ENCODE measurements around the gene CAMKK1. TPM values are rescaled to one million over a fixed set of nuclear protein-coding genes. Genes with fewer than 3 reads are reported as not detected.

The CAMKK1 gene
- total RNA-seq, 2 donors from 2014 or later = 7.1 to 11.8 TPM

DNA sequence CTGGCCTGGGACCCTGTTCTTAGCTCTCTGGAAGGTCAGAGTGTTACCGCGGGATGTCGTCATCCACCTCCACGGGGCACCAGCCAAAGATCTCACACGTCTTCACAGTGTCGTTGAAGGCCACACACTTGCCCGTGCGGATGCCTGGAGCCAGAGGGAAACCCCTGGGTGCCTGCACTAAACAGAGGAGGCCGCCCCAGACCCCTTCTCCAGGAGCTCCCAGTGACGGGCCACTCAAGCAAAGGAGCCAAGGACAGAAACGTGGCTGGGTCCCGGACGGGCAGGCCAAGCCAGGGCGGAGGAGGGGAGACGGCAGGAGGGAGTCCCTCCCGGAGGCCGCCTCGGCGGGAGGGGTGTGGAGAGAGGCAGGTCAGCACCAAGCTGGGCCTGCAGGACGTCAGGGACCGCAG lies 11.0 kb upstream of the CAMKK1 start:
- DNase-seq (ENCODE audit: low spot score) = no peak
- intact Hi-C loops (cut with DNase I) = no loop called here

GRCh38 chr17:3903051-3903825 lies 10.4 kb upstream of the CAMKK1 start:
- no peak for DNase-seq (ENCODE audit: low spot score)
- intact Hi-C loops (cut with DNase I) = no loop called here

DNA sequence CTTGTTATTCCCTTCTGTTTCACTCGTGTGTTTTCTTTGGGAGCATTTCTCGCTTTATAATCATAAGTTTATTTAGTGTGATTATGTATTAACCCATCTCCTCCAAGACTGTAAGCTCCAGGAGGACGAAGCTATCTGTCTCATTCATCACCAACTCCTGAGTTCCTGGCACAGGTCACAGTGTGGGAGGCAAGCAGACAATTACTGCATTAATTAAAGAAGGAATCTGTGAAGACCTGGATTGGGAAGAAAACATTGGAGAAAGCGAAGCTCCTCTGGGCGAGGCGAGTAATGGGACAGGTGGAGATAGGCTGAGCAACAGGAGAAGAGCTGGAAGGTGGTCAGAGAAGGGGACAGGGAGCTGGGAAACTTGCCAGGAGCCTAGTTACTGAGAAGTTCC lies 7.8 kb upstream of the CAMKK1 start:
- no peak for DNase-seq (ENCODE audit: low spot score)
- intact Hi-C loops (cut with DNase I) = no loop called here

- no peak for DNase-seq (ENCODE audit: low spot score)
- intact Hi-C loops (cut with DNase I) = no loop called here
Observed at GRCh38 chr17:3897731-3898130, 4.9 kb upstream of the CAMKK1 start.

DNA sequence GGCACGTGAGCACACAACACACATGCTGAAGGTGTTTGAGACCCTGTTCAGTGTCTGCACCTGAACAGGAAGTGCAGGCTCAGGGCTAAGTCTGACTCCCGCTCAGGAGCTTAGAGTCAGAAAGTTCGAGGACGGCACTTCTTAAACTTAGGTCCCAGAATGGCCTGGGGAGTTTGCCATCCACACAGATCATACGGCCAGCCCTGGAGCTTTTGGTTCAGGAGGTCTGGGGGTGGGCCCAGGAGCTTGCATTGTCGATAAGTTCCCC lies 4.0 kb upstream of the CAMKK1 start:
- intact Hi-C loops (cut with DNase I) = no loop called here

DNA sequence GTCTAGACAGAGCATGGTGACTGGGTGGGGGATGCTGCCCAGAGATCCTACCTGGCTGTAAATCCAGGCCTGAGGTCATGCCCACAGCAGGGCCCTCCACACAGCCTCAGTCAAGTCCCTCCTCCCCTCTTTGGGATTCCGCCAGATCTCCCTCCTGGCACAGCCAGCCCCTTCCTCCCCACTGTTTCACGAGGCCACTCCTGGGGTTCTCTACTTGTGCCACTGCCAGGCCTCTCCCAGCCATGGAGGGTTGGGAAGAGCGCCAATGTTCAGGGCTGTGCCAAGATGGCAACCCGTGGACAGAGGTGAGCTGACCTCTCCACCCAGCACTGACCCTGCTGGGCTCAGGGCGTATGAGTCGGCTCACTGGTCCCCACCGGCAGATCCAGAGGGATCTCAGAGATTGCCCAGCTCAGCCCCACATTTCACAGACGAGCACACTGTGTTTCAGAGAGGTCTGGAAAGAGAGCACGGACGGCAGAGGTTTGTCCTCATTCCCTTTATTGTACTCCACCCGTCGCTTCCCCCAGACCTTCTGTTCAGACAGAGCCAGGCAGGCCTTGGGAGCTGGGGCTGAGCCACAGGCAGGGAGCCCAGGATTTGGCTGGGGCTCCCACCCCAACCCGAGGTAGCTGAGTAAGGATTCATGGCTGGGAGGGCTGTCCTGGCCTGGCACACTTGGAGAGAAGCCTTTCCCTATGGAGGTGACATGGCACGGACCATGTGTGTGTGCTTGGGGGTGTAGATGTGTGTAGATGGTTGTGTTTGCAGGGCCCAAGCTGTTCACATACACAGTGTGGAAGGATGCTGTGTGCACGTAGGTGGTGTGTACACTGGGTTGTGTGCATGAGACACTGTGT lies 3.5 kb upstream of the CAMKK1 start:
- intact Hi-C loops (cut with DNase I) = no loop called here
- DNase-seq (ENCODE audit: low spot score) = no peak

More for the DNA sequence above, 4.0 kb upstream of the CAMKK1 start:
- no peak for DNase-seq (ENCODE audit: low spot score)

- DNase-seq (ENCODE audit: low spot score) = no peak
- intact Hi-C loops (cut with DNase I) = no loop called here
Observed at GRCh38 chr17:3895354-3895753, 2.5 kb upstream of the CAMKK1 start.

GRCh38 chr17:3894911-3895343 lies 2.1 kb upstream of the CAMKK1 start:
- no peak for DNase-seq (ENCODE audit: low spot score)
- intact Hi-C loops (cut with DNase I) = no loop called here

- DNase-seq (ENCODE audit: low spot score) = no peak
- intact Hi-C loops (cut with DNase I) = no loop called here
Observed at GRCh38 chr17:3894188-3894587, 1.3 kb upstream of the CAMKK1 start.

- DNase-seq (ENCODE audit: low spot score) = no peak
- intact Hi-C loops (cut with DNase I) = no loop called here
Observed at GRCh38 chr17:3893720-3894116, 865 bp upstream of the CAMKK1 start.

DNA sequence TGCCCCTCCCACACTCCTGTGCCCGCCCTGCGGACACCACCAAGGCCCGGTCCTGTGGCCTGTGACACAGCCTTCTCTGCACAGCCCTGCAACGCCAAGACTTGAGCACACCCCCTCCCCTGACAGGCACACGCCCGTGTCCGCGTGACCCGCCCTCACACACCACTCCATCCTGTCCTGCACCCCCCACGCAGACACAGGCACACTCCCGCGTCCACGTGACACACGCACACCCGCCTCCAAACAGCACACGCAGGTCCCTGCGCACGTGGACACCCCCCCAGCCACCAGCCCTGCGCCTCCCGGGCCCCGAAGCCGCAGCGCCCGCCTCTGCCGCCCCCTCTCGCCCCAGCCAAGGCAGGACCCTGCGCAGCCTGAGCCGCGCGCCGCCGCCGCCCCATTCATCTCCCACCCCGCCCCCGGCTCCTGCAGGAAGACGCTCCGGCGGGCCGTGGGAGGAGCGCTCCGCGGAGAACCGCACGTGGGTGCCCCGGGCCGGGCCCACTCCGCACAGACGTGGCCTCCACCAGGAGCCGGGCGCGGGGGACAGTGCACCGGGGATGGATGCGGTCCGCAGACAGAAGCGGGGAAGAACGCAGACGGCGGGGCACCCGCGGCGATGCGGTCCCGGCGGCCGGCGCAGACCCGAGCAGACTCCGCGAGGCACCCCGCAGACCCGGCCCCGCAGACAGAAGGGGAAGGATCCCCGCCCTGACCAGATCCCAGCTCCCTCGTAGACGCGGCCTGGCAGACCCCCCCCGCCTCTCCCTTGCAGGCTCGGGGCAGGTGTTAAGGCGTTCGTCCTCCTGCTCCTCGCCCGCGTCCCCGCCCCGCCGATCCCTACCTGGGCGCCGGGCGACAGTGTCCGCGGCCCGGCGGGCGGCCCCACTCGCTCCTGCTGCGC lies 506 bp downstream of the CAMKK1 start:
- intact Hi-C loops (cut with DNase I) = no loop called here
- DNase-seq (ENCODE audit: low spot score) = peak; percentile 95

DNA sequence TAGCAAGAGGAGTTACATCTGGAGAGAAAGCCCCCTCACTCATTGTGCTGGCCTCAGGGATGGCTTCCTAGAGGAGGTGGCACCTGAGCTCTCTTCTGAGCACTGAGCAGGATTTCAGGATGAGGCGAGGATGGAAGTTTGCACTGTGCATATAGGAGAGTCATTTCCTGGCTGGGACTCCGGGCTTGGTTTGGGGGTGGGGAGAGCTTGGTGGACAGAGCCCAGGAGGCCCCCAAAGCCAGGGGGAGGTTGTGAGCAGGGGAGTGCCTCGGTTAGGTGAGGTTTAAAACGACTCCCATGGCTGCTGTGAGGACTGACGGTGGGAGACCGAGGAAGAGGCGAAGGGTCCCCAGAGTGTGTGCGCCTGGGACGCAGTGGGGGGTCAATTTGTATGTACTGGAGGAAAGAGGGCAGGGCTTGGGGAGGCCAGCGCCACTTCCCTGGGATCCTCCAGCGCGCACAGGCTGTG lies 1.2 kb downstream of the CAMKK1 start:
- DNase-seq (ENCODE audit: low spot score) = no peak

DNA sequence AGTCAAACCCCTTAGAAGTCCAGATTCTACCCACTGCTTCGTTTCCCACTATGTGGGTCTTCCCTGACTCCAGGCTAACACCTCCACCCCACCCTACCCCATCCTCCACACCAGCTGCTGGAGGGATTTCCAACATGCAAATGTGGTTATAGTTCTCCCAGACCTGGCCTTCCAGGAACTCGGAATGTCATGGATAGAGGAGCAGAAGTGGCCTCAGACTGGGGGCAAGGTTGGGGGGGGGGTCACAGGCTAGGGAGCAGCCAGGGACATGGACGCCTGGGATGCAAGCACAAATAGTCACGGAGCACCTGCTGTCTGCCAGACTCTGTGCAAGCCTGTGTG lies 2.0 kb downstream of the CAMKK1 start:
- intact Hi-C loops (cut with DNase I) = no loop called here

More for the DNA sequence above, 1.2 kb downstream of the CAMKK1 start:
- intact Hi-C loops (cut with DNase I) = no loop called here

GRCh38 chr17:3890082-3890877 lies 2.6 kb downstream of the CAMKK1 start:
- DNase-seq (ENCODE audit: low spot score) = peak; percentile 95

More for the DNA sequence above, 2.0 kb downstream of the CAMKK1 start:
- no peak for DNase-seq (ENCODE audit: low spot score)

DNA sequence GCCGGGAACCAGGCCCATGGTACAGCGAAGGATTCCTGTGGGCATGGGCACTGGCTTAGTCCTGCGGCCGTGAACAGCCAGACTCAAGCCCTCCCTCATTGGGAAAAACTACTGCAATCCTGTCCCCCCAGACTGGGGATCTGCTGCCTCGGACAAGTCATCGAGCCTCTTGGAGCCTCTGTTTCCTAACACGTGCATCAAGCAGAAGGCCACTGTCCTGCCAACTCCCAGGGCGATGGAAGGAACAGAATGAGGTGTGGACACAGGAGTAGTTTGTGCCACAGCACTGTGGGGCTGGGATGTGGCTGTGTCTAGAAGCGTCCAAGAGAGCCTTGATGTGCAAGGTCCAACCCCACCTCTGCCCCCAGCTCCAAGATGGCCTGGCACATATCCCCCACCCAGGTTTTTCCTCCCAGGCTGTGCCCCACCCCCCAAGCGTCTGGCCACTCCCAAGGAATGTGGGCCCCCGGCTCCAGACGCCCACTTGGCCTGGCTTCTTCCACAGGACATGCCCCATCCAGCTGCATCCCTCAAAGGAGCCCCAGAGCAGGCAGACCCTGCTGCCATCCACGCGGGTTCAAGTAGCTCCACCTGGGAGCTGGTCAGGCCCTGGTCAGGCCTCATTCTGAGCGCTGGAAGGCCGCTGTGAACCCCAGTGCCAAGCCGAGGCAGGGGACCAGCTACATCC lies 3.4 kb downstream of the CAMKK1 start:
- no peak for DNase-seq (ENCODE audit: low spot score)

More at GRCh38 chr17:3890082-3890877, 2.6 kb downstream of the CAMKK1 start:
- intact Hi-C loops (cut with DNase I) = no loop called here

DNA sequence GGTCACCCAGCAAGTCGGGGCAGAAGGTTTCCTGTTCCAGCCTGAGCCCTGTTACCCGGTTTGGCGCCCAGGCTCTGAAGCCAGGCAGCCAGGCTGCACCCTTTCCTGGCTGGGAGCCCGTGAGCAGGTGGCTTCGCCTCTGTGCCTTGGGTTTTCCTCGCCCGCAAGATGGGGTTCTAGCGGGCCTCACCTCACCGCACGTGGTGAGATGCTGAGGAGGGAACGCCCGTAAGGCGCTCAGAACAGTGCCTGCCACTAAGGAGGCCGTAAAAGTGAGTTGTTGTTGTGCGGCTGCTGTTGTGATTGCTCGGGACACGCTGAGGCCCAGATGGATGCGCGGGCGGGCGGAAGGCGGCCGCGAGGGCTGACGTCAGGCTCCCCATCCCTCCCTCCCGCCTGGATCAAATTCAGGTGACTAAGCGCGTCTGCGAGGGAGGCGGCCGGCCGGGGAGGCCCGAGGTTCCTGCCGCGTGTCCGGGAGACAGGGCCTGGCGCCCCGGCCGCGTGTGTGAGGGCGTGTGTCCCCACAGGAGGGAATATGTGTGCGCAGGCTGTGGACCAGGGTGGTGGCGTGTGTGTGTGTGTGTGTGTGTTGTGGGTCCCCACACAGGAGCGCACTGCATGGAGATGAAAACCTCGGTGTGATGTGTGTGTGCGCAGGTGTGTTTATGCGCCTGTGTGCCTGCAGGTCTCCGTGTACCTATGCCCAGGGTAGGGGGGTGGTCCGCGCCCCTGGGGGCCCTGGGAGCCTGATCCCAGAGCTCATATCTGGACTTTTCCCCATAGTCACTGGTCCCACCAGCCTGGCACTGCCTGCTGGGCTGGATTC lies 4.3 kb downstream of the CAMKK1 start:
- peak; percentile 94 for DNase-seq (ENCODE audit: low spot score)
- intact Hi-C loops (cut with DNase I) = no loop called here

More for the DNA sequence above, 3.4 kb downstream of the CAMKK1 start:
- intact Hi-C loops (cut with DNase I) = no loop called here

DNA sequence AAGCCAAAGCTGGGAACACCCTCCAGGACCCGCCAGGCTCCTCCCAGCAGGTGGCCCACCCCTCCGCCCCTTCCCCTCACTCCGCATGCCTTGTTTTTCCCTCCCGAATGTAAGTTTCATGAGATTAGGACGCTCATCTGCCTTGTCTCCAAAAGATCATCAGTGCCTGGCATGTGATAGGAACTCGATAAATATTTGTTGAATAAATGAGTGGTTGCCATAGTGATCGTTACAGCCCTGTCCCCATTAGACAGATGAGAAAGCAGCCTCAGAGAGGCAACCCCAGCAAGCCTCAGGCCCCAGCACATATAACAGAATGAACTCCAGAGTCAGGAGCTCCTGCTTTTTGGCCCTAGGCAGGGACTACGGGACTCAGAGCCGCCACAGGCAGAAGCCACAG lies 5.0 kb downstream of the CAMKK1 start:
- DNase-seq (ENCODE audit: low spot score) = no peak
- intact Hi-C loops (cut with DNase I) = no loop called here

Measured in posterior vena cava (tissue), 2 donors.